Coronary artery (tissue), 2 donors: ENCODE data around the gene BCR.

Experiments used
- DNase-seq: peaks from one replicate; pipeline ENCODE4 v3.0.0-alpha.2; 2017; ENCODE audit warnings: low spot score
- H3K27ac ChIP-seq, 2 donors: fragments of 200-600 bp; sonication (generic); one replicate each; pipeline ENCODE4 v1.5.1; 2016 to 2019
- H3K4me3 ChIP-seq: fragments of 200-600 bp; sonication (generic); 2 replicates; pipeline ENCODE4 v1.5.1; 2016; ENCODE audit warnings: mild to moderate bottlenecking, moderate library complexity
- TF ChIP-seq, protein P1 (sequence below): fragments of 200-600 bp; sonication (generic); IDR thresholded peaks from one replicate; pipeline ENCODE4 v1.5.1; 2019; ENCODE audit warnings: antibody characterized with exemption

The BCR gene

DNA sequence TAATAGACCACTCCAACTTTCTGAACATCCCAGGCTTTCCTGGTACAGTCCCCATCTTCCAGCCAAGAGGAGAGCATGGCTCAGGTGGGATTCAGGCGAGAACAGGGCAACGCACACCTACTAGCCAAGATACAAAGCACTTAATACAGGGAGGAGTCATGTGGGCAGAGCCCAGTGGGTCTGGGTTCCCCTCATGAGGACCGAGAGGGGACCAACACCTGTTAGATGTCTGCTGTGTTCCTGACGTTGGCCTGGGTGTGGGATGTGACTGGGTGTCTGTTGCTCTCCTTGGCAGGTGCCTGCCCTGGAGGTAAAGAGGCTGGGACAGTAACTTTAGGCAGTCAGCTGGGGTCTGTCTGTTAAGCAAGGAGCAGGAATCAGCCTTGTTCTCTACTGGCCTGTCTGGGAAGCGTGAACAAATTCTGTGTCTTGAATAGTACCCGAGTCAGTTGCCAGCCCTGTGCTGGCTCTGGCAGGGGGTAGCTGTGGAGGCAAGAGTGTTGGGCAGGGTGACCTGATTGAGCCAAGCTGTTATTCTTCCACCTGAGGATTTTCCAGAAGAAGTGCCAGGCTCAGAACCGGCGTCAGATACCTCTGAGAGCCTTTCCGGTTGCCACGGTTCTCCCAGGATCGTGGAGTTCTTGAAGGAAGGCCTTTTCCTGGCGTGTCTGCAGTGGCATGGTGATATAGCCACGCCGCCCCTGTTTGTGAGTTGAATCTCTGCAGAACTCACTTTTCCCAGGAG, 56.3 kb downstream of the BCR start:
- H3K4me3 ChIP-seq: peak overlapping the region; percentile 15
- peak overlapping the region; percentile 6 to 69 for H3K27ac ChIP-seq
- no peak for DNase-seq
- TF ChIP-seq, protein P1, sequence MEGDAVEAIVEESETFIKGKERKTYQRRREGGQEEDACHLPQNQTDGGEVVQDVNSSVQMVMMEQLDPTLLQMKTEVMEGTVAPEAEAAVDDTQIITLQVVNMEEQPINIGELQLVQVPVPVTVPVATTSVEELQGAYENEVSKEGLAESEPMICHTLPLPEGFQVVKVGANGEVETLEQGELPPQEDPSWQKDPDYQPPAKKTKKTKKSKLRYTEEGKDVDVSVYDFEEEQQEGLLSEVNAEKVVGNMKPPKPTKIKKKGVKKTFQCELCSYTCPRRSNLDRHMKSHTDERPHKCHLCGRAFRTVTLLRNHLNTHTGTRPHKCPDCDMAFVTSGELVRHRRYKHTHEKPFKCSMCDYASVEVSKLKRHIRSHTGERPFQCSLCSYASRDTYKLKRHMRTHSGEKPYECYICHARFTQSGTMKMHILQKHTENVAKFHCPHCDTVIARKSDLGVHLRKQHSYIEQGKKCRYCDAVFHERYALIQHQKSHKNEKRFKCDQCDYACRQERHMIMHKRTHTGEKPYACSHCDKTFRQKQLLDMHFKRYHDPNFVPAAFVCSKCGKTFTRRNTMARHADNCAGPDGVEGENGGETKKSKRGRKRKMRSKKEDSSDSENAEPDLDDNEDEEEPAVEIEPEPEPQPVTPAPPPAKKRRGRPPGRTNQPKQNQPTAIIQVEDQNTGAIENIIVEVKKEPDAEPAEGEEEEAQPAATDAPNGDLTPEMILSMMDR: no peak

DNA sequence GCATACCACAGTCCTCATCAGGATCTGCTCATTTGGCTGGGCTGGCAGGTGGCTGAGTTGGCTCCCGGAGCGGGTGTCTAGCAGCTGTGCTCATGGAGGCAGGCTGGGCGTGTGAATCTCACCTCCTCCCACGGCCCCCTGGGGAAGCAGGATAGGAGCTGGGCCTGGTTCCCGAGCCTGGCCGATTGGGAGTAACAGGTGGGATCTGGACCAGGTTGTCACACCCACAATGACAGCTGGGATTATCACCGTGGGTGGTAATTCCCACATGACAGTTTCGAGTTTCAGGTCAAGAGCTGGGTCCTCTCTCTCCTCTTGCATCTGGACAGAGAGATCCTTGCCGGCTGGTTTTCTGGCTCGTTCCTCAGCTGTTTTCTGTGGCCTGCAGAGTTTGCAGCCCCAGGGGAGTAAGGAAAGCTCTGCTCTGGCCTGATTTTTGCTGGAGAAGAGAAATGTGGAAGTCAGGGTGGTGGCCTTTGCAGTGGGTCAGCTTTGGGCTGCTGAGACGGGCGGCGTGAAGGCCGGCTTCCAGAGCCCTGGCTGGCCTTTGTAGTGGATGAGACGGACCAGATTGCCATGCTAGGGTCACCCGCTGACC, 57.0 kb downstream of the BCR start:
- DNase-seq: no peak
- TF ChIP-seq, protein P1: no peak
- H3K4me3 ChIP-seq: peak overlapping the region; percentile 15
- H3K27ac ChIP-seq: peak overlapping the region; percentile 6 to 69

DNA sequence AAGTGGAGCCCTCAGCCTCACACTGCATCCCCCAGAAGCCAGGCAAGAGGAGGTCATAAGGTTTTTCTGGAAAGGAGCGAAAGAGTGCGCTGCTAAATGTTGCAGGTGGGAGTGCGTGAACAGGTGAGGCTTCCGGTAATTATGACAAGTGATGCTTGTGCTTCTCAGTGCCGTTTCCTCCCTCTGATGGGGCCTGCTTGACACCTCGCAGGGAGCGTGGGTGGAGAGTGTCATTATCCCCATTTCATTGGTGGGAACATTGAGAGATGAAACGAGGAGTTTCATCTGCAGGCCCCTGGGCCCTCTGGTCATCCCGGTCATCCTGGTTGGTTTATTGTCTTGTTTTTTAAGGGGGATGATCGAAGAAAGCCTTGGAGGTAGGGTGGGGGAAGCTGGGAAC, 57.5 kb downstream of the BCR start:
- Histone ChIP-seq H3K27ac (peak overlapping the region; percentile 6 to 69), H3K4me3 (peak overlapping the region; percentile 15)
- no peak for DNase-seq
- TF ChIP-seq, protein P1: no peak

DNA sequence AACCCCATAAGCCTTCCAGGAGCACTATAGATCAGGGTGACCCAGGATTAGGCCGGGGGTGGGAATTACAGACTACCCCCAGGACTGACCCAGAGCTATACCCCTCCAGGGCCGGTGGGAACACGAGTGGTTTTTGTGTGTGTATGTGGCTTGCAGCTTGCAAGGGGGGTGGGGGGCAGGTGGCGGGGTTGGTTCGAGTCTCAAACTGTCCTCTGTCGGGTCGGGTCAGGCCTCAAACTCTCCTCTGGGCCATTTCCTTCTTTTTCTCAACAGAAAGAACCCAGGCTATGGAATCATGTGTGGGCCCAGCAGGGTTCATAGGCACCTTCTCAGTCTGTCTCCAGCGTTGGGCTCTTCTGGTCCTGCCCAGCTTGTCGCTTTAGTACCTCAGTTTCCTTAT, 58.4 kb downstream of the BCR start:
- no peak for DNase-seq
- TF ChIP-seq, protein P1: no peak
- Histone ChIP-seq H3K27ac (no peak overlapping the region), H3K4me3 (no peak overlapping the region)

DNA sequence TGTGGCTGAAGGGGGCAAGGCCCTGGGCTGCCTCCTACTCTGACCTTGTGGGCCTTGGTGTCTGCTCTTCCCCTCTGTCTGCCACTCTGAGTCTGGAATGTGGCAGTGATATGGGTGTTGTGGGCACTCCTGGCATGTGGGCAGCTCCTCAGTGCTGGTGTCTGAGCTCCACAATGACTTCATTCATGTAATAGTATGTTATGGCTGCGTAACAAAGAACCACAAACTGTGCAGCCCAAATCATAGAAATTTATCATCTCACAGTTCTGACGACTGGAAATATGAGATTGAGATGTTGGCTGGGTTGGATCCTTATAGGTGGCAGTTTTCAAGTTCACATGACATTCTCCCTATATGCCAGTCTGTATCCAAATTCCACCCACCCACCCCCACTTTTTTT, 59.1 kb downstream of the BCR start:
- TF ChIP-seq, protein P1: no peak
- no peak for DNase-seq
- Histone ChIP-seq H3K27ac (no peak overlapping the region), H3K4me3 (no peak overlapping the region)

DNA sequence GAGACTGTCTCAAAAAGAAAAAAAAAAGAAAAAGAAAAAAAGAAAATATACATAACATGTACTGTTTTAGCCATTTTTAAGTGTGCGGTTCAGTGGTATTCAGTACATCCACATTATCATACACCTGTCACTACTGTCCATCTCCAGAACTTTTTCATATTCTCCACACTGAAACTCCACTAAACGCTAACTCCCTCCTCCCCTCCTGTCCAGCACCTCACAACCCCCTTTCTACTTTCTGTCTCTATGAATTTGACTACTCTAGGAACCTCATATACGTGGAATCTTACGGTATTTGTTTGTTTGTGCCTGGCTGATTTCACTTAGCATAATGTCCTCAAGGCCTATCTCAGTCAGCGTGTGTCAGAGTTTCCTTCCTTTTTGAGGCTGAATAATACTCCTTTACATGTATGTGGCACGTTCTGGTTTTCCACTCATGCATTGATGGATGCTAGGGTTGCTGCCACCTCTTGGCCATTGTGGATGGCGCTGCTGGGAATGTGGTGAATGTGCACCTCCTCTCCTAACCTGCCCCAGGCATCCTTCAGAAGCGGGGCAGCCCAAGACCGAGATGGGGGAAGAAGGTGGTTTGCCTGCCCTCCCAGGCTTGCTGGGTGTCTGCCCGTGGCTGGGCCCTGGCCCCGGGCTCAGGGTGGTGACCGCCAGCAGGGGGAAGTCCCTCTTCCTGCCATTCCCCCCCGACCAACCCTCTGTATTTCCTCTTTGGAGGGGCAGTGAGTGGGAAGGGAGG, 60.5 kb downstream of the BCR start:
- H3K27ac ChIP-seq: no peak overlapping the region
- TF ChIP-seq, protein P1: no peak
- H3K4me3 ChIP-seq: no peak overlapping the region
- DNase-seq: no peak
